Suppressor macrophage treated with lipopolysaccharide for 4 hours (primary cell): ENCODE data around the gene CLSTN2.

Experiments used
- DNase-seq: peaks from one replicate; pipeline ENCODE4 v3.0.0-alpha.2; 2020

CLSTN2 gene

DNA sequence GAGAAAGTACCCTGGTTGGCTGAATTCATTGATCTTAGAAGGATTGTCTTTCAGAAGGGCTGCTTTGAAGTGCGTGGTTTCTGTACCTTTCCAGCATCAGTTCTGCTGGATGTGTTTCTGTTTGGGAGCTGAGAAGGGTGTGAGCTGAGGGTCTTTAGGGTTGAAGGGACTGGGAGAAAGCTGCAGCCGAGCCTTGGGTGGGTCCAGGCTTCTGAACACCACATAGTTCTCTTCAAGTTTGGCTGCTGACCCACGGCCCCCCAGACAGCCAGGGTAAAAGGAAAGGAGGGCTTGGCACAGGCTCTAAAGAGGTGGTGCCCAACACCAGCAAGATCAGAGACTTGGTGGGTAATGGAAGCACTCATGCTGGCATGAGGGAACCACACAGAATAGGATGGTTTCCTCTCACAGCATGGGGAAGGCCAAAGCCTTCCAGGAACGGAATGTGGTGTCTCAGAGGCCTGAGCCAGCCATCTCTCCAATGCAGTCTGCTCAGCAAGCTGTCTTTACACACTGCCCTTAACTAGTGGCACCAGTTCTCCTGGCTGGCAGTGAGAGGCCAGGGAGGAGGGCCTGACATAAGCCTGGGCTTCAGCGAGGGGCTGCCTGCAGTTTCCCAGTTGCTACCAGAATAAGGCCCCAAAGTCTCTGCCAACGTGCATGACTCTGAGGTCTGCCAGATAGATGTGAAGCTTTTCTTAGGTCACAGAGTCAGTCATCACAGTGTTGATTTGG, 503.9 kb downstream of the CLSTN2 start:
- no peak for DNase-seq

- no peak for DNase-seq
These were observed 504.5 kb downstream of the CLSTN2 start for GRCh38 chr3:140439527-140439926.

- no peak for DNase-seq
These were observed 505.5 kb downstream of the CLSTN2 start for GRCh38 chr3:140440446-140440845.

GRCh38 chr3:140441006-140441405, 506.0 kb downstream of the CLSTN2 start:
- no peak for DNase-seq

GRCh38 chr3:140442621-140443020, 507.6 kb downstream of the CLSTN2 start:
- DNase-seq, result no peak

- DNase-seq, result no peak
These were observed 508.1 kb downstream of the CLSTN2 start for GRCh38 chr3:140443073-140443472.

DNA sequence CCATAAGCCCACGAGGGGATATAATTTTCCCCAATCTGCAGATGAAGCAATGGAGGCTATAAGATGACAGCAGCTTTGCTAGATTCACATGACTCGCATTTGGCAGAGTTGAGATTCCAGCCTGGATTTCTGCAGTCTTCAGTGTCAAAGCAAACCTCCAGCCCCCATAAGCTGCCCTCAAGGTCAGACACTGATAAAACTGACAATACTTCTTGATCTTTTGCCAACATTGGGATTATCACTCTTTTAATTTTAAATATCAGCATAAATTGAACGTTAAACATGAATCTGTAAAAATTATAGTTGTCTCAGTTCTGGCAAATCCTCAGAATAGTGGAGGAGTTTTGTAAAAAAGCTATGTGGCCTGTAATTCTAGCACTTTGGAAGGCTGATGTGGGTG, 508.8 kb downstream of the CLSTN2 start:
- no peak for DNase-seq

DNA sequence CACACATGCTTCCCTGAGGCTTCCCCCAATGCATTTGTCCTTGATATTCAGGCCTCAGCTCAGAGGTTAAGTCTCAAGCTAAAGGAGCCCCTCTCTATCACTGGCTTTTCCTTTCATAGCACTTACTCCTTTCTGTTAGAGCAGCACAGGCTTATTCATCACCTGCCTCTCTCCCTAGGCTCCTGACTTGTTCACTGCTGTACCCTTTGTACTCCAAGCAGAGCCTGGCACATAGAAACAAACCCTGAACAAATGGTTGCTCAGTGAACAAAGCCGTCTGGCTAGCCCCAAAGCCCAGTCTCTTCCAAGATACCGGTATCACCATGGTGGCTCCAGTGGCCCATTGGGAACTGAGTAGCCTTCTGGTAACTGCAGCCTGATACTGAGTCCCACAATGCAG, 511.7 kb downstream of the CLSTN2 start:
- DNase-seq, result no peak

- DNase-seq, result no peak
These were observed 512.2 kb downstream of the CLSTN2 start for GRCh38 chr3:140447136-140447535.

- DNase-seq, result no peak
These were observed 513.0 kb downstream of the CLSTN2 start for GRCh38 chr3:140448001-140448400.

DNA sequence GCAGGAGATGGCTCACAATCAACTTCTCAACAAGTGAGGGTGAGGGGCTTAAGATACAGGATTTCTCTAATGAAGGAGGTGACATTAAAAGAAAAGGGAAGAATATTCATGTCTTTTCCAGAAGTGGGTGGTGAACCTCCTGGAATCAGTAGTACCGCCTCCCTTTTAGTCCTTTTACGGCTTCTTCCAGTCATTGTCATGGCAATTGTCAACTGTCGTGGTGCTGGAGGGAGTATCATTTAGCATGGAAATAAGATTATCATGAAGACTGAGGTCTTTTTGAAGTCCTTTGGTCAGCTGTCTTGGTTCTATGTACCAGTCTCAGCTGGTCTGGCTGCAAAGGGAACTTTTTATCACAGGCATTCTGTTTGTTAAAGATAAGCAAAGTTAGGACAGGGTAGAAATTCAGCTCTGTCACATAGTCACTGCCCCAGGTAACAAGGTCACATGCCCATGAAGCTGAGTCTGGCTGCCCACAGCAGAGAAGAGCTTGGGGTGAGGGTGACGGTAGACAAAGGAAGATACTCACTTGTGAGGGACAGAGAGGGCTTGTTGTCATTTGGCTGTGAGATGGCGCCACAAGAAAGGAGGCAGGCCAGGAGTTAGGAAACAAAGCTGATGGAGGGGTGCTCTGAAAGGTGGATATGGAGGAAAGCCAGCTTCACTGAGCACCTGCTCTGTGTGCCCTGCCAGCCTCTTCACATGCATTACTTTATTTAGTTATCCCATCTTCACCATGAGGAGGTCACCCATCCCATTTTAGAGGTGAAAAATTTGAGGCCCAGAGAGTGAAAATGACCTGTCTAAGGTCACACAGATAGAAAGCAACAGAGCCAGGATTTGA, 514.6 kb downstream of the CLSTN2 start:
- no peak for DNase-seq

- no peak for DNase-seq
These were observed 518.8 kb downstream of the CLSTN2 start for GRCh38 chr3:140453750-140454149.

DNA sequence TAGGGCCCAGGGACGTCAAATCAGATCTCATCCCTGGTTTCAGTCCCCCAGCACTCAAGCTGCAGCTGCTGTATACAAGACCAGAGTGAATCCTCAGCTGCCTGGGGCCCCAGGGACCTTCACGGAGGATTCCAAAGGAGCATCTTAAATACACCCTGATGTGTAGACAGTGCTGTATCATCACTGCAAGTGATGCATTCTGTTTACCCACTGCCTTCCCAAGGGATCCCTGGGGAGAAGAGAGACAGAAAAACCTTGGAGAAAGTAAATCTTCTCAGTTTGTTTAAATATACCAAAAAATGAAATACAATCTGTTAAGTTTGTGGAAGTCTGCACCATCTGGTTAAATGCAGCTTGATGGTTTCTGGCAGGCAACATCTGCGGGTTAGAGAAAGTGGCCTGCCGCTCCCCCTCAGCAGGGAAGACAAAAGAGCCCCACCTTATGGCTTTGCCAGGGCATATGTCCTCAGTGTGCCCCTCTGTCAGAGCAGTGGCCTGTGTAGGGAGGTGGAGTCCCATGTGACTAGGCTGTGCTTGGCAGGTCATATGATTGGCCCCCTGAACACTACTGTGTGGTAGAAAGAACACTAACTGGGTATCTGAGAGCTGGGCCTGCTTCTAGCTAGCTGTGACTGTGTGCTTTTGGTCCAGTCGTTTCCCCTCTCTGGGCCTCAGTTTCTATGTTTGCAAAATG, 520.7 kb downstream of the CLSTN2 start:
- no peak for DNase-seq

DNA sequence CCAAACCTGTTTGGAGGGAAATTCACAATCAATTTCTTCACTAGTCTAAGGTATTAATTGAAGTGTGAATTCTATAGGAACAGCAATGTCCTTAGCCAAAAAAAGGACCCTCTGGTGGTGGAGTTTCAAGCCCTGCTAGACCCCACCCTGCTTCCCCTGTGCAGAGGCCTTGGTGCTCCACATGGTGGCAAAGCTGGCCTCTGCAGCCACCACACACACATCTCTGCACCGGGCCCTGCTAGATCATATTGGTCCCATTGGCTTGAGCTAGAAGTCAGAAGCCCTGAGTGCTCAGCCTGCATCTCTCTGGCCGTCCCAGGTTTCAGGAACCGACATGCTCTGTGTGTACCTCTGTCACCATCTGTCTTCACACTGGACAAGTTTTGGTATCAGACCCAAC, 522.0 kb downstream of the CLSTN2 start:
- no peak for DNase-seq

DNA sequence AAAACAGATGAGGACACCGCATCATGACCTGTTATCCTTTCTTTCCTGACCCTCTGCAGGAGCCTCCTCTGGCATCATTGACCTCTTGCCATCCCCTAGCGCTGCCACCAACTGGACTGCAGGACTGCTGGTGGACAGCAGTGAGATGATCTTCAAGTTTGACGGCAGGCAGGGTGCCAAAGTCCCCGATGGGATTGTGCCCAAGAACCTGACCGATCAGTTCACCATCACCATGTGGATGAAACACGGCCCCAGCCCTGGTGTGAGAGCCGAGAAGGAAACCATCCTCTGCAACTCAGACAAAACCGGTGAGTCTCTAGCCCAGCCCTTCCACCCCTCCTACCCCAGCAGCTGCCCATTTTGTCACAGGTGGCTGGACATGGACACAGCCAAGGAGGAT, 524.5 kb downstream of the CLSTN2 start:
- no peak for DNase-seq

DNA sequence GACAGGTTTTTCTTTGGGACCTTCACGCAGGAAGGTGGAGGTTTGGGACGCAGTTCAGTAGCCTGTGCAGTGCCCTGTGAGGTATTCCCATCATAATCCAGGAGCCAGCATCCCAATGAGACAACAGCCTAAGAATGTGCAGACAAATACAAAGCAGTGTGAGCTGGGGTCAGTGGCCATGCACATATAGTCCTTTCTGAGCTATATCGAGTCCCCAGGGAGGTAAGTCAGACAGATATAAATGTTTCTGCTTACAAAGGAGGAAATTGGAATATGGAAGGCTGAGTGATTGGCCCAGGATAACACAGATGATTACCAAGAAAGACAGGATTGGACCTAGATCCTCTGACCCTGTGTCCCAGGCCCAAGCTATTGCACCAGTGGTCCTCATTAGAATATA, 526.3 kb downstream of the CLSTN2 start:
- DNase-seq, result no peak

- DNase-seq, result no peak
These were observed 528.4 kb downstream of the CLSTN2 start for GRCh38 chr3:140463355-140463754.

GRCh38 chr3:140465988-140466387, 531.0 kb downstream of the CLSTN2 start:
- DNase-seq, result no peak

DNA sequence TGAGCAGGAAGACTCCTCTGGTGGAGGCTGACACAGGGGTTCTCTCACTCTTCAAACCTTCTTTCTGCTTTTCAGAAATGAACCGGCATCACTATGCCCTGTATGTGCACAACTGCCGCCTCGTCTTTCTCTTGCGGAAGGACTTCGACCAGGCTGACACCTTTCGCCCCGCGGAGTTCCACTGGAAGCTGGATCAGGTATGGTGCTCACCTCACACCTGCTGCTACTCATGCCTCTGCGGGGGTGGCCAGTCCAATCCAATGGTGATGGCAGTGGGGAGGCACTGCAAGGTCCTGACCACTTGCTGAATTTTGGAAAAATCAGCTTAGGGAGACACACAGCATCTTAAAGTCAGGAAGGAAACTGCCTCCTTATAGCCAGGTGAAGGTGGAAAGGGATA, 531.5 kb downstream of the CLSTN2 start:
- no peak for DNase-seq

DNA sequence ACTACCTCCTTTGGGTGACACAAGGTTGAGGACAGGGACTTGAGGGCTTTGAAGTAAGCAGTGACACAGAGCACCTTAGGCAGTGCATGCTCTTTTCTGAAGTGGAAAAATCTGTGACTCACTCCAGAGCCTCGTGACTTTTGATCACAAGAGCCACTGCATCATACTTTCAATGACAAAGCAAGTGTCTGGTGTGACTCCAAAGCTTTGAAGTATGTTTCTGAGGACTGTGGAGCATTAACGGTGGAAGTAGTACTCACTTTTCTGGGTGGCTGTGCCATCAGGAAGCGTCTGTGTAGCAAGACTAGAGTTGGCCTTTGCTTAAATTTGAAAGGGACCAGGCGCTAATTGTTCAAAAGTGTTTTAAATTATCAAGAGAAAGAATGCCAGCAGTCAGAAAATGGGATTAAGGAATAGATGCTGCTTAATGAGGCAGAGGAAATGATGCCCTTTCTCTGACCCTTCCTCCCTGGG, 532.2 kb downstream of the CLSTN2 start:
- peak; percentile 35 for DNase-seq

DNA sequence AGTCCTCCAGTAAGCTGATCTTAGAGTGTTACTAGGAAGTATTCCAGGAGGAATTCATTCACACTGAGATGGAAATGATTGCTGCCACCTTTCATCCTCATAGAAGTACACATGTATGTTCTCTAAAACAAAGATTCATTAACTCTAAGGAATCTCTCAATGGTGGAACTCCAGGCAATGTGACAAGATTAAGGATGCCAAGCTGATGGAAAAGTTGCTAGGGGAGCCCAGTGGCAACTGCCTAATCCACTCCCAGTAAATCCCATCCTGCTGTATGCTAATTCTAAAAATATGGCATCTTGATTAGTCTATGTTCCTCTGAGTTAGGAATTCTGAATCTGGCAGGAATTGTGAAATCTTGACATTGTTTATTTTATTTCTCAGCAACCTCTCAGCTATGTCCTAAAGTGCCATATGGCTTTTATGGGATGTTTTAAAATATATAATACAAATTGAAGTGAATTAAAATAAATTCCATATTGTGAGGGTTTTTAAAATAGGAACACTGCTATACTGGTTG, 532.9 kb downstream of the CLSTN2 start:
- no peak for DNase-seq

DNA sequence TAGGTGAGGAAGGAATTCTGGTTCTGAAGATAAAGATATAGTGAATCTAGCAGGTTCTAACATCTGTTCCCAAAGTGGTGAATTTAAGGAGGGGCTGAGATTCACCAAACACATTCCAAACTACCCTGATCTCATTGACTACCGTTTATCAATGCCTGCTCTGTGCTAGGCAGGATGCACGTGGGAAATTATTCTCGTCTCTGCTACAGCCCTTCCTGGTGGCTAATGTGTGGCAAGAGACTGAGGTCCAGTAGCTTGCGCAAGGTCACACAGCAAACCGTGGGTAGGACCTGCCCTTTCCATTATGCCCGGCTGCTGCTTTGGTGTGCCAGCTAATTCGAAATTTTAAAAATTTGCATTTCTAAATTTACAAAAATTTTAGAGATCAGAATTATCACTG, 533.4 kb downstream of the CLSTN2 start:
- no peak for DNase-seq

DNA sequence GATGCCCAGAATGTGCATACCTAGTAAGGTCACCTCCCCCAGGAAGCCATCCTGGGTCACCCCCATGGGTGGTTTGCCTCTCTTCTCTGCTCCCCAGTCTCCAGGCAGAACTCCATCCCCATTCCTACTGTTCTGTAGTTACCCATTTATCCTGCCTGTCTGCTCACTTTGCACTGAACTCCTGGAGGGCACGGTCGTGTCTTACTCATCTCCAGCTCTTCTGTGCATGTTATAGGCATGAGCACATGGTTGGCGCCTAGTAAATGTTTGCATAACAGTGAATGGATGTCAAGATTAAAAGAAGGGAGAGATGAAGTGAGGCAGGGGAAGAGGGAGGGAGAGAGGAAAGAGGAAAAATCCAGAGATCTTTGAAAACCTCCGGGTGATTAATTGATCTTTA, 534.5 kb downstream of the CLSTN2 start:
- DNase-seq, result no peak
